Measurements from ENCODE around the gene PRR18.

DNA sequence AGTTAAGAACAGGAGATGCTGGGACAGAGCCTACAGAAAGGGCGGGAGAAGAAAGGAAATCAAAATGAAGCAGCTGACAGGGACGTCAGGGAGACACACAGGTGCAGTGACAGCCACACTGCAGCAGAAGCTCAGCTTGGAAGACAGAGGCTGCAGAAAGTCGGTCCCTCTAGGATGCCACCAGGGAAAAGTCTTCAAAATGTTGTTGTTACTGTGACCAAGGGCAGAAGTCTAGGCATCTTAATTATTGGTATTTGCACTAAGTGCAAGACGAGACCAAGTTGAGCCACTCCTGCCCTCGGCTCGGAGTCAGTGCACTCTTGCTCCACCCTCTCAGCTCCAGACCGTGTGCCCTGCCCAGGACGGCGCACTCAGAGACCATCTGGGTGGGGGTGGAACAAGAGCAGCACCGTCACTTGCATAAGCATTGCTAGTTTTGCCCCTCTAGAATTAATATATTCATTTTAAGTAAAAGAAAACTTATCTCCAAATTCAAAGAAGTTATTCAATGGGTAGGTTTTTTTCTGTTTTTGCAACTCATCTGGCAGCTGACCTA lies 2.6 kb downstream of the PRR18 start:
- TF ChIP-seq, protein P1, sequence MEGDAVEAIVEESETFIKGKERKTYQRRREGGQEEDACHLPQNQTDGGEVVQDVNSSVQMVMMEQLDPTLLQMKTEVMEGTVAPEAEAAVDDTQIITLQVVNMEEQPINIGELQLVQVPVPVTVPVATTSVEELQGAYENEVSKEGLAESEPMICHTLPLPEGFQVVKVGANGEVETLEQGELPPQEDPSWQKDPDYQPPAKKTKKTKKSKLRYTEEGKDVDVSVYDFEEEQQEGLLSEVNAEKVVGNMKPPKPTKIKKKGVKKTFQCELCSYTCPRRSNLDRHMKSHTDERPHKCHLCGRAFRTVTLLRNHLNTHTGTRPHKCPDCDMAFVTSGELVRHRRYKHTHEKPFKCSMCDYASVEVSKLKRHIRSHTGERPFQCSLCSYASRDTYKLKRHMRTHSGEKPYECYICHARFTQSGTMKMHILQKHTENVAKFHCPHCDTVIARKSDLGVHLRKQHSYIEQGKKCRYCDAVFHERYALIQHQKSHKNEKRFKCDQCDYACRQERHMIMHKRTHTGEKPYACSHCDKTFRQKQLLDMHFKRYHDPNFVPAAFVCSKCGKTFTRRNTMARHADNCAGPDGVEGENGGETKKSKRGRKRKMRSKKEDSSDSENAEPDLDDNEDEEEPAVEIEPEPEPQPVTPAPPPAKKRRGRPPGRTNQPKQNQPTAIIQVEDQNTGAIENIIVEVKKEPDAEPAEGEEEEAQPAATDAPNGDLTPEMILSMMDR (IDR thresholded peaks at IDR 0.05), result no peak
- no peak for TF ChIP-seq POLR2A (IDR thresholded peaks at IDR 0.05)
- TF ChIP-seq EP300 (IDR thresholded peaks at IDR 0.05), result no peak
